HEK293 (cell line): ENCODE data around the gene ZFYVE28.

ENCODE experiments used
- CTCF ChIA-PET: fragments of 350-600 bp; formaldehyde crosslinking; extraction: SDS; loops from one replicate; lab custom pipeline; 2021; ENCODE audit warnings: antibody characterized with exemption; lab: Yijun Ruan, JAX
- POLR2A ChIA-PET: fragments of 300-600 bp; formaldehyde crosslinking; extraction: SDS; loops from one replicate; lab custom pipeline; 2020; ENCODE audit warnings: antibody characterized with exemption, inconsistent platforms; lab: Yijun Ruan, JAX
- H3K27ac ChIP-seq: fragments of 200-500 bp; sonication (Bioruptor generic); 2 replicates; pipeline ENCODE4 v1.5.1; 2014; ENCODE audit warnings: low read depth, low read length, control low read depth, inconsistent platforms; ENCODE audit errors: extremely low read depth
- H3K36me3 ChIP-seq, 2 experiments: fragments of 200-500 bp in 1 of 2; sonication (Bioruptor generic) in 1 of 2; 1 replicate in 1 of 2; 2 replicates in 1 of 2; pipeline ENCODE4 v1.5.1; 2014 to 2017; ENCODE audit warnings: inconsistent platforms in 2 of 2, low read length in 2 of 2; ENCODE audit not compliant: control insufficient read depth in 2 of 2, insufficient read depth in 1 of 2
- H3K4me1 ChIP-seq: fragments of 200-500 bp; sonication (Bioruptor generic); 2 replicates; pipeline ENCODE4 v1.5.1; 2014; ENCODE audit warnings: mild to moderate bottlenecking, low read length, inconsistent platforms; ENCODE audit not compliant: control insufficient read depth, insufficient read depth
- H3K4me3 ChIP-seq: 2 replicates; pipeline ENCODE4 v1.5.1; 2011; ENCODE audit warnings: low read depth, mild to moderate bottlenecking, control low read depth, low read length, moderate library complexity
- H3K9me3 ChIP-seq: fragments of 200-500 bp; sonication (Bioruptor generic); 2 replicates; pipeline ENCODE4 v1.5.1; 2014; ENCODE audit warnings: low read depth, low read length, inconsistent platforms; ENCODE audit not compliant: control insufficient read depth, insufficient read depth
- BCL11A ChIP-seq: fragments of 450-650 bp; formaldehyde crosslinking; IDR thresholded peaks from 2 replicates; pipeline ENCODE4 v1.5.1; 2016; ENCODE audit warnings: low read depth, missing biosample characterization, missing genetic modification characterization
- GLIS1 ChIP-seq: fragments of 450-650 bp; formaldehyde crosslinking; IDR thresholded peaks from 2 replicates; pipeline ENCODE4 v1.5.1; 2016; ENCODE audit warnings: missing biosample characterization, missing genetic modification characterization
- GLIS2 ChIP-seq: fragments of 450-650 bp; formaldehyde crosslinking; IDR thresholded peaks from 2 replicates; pipeline ENCODE4 v1.5.1; 2016; ENCODE audit warnings: missing biosample characterization, missing genetic modification characterization
- KLF9 ChIP-seq: fragments of 450-650 bp; formaldehyde crosslinking; IDR thresholded peaks from 2 replicates; pipeline ENCODE4 v1.5.1; 2016; ENCODE audit warnings: missing biosample characterization, missing genetic modification characterization, low read depth
- TRIM28 ChIP-seq: IDR thresholded peaks from 2 replicates; pipeline ENCODE4 v1.6.1; 2011; ENCODE audit warnings: low read length, control low read depth, borderline replicate concordance
- ZNF155 ChIP-seq: fragments of 450-650 bp; formaldehyde crosslinking; IDR thresholded peaks from 2 replicates; pipeline ENCODE4 v1.5.1; 2016; ENCODE audit warnings: missing biosample characterization, missing genetic modification characterization
- ZNF157 ChIP-seq: fragments of 450-650 bp; formaldehyde crosslinking; IDR thresholded peaks from 2 replicates; pipeline ENCODE4 v1.5.1; 2016; ENCODE audit warnings: missing biosample characterization, missing genetic modification characterization
- ZNF175 ChIP-seq: fragments of 450-650 bp; formaldehyde crosslinking; IDR thresholded peaks from 2 replicates; pipeline ENCODE4 v1.5.1; 2016; ENCODE audit warnings: missing biosample characterization, missing genetic modification characterization
- ZNF202 ChIP-seq: fragments of 450-650 bp; formaldehyde crosslinking; IDR thresholded peaks from 2 replicates; pipeline ENCODE4 v1.5.1; 2016; ENCODE audit warnings: missing biosample characterization, missing genetic modification characterization, borderline replicate concordance
- ZNF335 ChIP-seq: fragments of 450-650 bp; formaldehyde crosslinking; conservative IDR thresholded peaks from 2 replicates; pipeline ENCODE4 v1.5.1; 2016; ENCODE audit warnings: missing biosample characterization, missing genetic modification characterization
- ZNF391 ChIP-seq: fragments of 450-650 bp; formaldehyde crosslinking; IDR thresholded peaks from 2 replicates; pipeline ENCODE4 v1.5.1; 2016; ENCODE audit warnings: low read depth, missing biosample characterization, missing genetic modification characterization, borderline replicate concordance
- ZNF394 ChIP-seq: fragments of 450-650 bp; formaldehyde crosslinking; IDR thresholded peaks from 2 replicates; pipeline ENCODE4 v1.5.1; 2016; ENCODE audit warnings: missing biosample characterization, missing genetic modification characterization, mild to moderate bottlenecking, moderate library complexity, borderline replicate concordance
- ZNF501 ChIP-seq: fragments of 450-650 bp; formaldehyde crosslinking; IDR thresholded peaks from 2 replicates; pipeline ENCODE4 v1.5.1; 2016; ENCODE audit warnings: missing biosample characterization, missing genetic modification characterization
- ZNF514 ChIP-seq: fragments of 450-650 bp; formaldehyde crosslinking; IDR thresholded peaks from 2 replicates; pipeline ENCODE4 v1.5.1; 2016; ENCODE audit warnings: missing biosample characterization, missing genetic modification characterization
- ZNF544 ChIP-seq: fragments of 450-650 bp; formaldehyde crosslinking; IDR thresholded peaks from 2 replicates; pipeline ENCODE4 v1.5.0; 2017; ENCODE audit warnings: missing biosample characterization, missing genetic modification characterization
- ZNF549 ChIP-seq: fragments of 450-650 bp; IDR thresholded peaks from 2 replicates; pipeline ENCODE4 v1.5.1; 2018; ENCODE audit warnings: missing biosample characterization, missing genetic modification characterization, mild to moderate bottlenecking, inconsistent platforms, moderate library complexity
- ZNF555 ChIP-seq: fragments of 450-650 bp; formaldehyde crosslinking; conservative IDR thresholded peaks from 2 replicates; pipeline ENCODE4 v1.5.1; 2017; ENCODE audit warnings: missing biosample characterization, mild to moderate bottlenecking, missing genetic modification characterization, inconsistent platforms
- ZNF707 ChIP-seq: fragments of 450-650 bp; formaldehyde crosslinking; IDR thresholded peaks from 2 replicates; pipeline ENCODE4 v1.5.1; 2016; ENCODE audit warnings: missing biosample characterization, missing genetic modification characterization
- TF ChIP-seq, protein P1 (sequence below): fragments of 450-650 bp; IDR thresholded peaks from 2 replicates; pipeline ENCODE4 v1.5.1; 2018; ENCODE audit warnings: missing biosample characterization, mild to moderate bottlenecking, missing genetic modification characterization
- TF ChIP-seq, protein P2 (sequence below): fragments of 450-650 bp; formaldehyde crosslinking; IDR thresholded peaks from 2 replicates; pipeline ENCODE4 v1.5.1; 2016; ENCODE audit warnings: missing biosample characterization, missing genetic modification characterization
- TF ChIP-seq, protein P3 (sequence below): fragments of 450-650 bp; formaldehyde crosslinking; IDR thresholded peaks from 2 replicates; pipeline ENCODE4 v1.5.1; 2016; ENCODE audit warnings: missing biosample characterization, missing genetic modification characterization
- TF ChIP-seq, protein P4 (sequence below): fragments of 450-650 bp; formaldehyde crosslinking; IDR thresholded peaks from 2 replicates; pipeline ENCODE4 v1.5.0; 2017; ENCODE audit warnings: missing biosample characterization, missing genetic modification characterization, borderline replicate concordance

The ZFYVE28 gene

DNA sequence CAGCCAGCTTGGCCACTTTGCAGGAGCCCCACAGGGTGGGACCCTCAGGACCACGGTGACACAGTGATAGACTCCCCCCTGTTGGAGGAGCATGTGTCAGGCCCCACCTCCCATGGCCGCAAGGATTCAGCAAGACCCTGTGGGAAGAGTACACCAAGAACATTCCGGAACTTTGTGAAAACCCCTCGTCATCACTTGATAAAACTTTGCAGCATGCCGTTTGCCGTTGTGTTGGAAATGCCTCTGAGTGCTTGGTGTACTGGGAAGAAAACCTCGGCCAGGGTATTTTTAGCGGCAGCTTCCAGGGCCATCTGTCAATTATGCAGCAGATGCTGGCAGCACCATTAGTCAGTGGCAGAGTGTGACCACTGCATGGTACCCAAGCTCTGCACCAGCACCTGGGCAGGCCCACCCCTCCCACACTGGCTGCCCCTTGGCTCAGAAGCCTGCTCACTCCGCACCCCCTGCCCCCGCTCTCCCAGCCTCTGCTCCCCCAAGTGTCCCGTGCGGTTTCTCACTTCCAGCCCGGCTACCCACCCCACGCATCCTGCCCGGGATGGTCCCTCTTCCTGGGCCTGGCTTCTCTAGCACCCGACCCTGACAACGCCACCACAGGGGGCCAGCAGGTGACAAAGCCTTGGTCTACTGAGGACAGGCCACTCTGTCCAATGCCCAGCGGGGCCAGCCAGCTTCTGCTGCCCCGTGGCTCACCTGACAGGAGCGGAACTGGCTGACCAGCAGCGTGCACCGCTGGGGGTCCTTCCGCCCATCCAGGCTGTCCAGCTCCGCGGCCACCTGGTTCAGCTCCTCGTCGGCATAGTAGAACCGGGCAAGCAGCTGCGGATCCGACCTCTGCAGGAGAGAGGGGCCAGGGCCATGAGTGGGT is 65.0 kb downstream of the ZFYVE28 start:
- H3K4me1 ChIP-seq, result no peaks in the 10 kb centered on the region
- CTCF ChIA-PET, result interaction anchor here (0.6 kb wide), 2 partner anchors 115 to 751 kb away, joined by 3 to 7 read pairs; no protein-coding TSS in a partner anchor
- POLR2A ChIA-PET, result interaction anchor here (0.7 kb wide), 1 partner anchor 91 kb away, joined by 3 read pairs; no protein-coding TSS in a partner anchor
- no peak overlapping the region for H3K4me3 ChIP-seq
- TF ChIP-seq ZNF549 (tag by site-specific recombination) (no peak), GLIS2 (tag by site-specific recombination) (peak; percentile 20; the same call in 1 of the 2 replicates), ZNF707 (no peak), ZNF394 (tag by site-specific recombination) (no peak), ZNF391 (tag by site-specific recombination) (no peak)
- TF ChIP-seq, protein P1, sequence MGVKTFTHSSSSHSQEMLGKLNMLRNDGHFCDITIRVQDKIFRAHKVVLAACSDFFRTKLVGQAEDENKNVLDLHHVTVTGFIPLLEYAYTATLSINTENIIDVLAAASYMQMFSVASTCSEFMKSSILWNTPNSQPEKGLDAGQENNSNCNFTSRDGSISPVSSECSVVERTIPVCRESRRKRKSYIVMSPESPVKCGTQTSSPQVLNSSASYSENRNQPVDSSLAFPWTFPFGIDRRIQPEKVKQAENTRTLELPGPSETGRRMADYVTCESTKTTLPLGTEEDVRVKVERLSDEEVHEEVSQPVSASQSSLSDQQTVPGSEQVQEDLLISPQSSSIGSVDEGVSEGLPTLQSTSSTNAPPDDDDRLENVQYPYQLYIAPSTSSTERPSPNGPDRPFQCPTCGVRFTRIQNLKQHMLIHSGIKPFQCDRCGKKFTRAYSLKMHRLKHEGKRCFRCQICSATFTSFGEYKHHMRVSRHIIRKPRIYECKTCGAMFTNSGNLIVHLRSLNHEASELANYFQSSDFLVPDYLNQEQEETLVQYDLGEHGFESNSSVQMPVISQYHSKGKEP (tag by site-specific recombination), result no peak
- TF ChIP-seq, protein P2, sequence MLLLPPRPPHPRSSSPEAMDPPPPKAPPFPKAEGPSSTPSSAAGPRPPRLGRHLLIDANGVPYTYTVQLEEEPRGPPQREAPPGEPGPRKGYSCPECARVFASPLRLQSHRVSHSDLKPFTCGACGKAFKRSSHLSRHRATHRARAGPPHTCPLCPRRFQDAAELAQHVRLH, result no peak
- TF ChIP-seq, protein P3, sequence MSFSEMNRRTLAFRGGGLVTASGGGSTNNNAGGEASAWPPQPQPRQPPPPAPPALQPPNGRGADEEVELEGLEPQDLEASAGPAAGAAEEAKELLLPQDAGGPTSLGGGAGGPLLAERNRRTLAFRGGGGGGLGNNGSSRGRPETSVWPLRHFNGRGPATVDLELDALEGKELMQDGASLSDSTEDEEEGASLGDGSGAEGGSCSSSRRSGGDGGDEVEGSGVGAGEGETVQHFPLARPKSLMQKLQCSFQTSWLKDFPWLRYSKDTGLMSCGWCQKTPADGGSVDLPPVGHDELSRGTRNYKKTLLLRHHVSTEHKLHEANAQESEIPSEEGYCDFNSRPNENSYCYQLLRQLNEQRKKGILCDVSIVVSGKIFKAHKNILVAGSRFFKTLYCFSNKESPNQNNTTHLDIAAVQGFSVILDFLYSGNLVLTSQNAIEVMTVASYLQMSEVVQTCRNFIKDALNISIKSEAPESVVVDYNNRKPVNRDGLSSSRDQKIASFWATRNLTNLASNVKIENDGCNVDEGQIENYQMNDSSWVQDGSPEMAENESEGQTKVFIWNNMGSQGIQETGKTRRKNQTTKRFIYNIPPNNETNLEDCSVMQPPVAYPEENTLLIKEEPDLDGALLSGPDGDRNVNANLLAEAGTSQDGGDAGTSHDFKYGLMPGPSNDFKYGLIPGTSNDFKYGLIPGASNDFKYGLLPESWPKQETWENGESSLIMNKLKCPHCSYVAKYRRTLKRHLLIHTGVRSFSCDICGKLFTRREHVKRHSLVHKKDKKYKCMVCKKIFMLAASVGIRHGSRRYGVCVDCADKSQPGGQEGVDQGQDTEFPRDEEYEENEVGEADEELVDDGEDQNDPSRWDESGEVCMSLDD (tag by site-specific recombination), result no peak
- H3K36me3 ChIP-seq, result no peaks in the 10 kb centered on the region
- no peak overlapping the region for H3K27ac ChIP-seq
- no peaks in the 10 kb centered on the region for H3K9me3 ChIP-seq

DNA sequence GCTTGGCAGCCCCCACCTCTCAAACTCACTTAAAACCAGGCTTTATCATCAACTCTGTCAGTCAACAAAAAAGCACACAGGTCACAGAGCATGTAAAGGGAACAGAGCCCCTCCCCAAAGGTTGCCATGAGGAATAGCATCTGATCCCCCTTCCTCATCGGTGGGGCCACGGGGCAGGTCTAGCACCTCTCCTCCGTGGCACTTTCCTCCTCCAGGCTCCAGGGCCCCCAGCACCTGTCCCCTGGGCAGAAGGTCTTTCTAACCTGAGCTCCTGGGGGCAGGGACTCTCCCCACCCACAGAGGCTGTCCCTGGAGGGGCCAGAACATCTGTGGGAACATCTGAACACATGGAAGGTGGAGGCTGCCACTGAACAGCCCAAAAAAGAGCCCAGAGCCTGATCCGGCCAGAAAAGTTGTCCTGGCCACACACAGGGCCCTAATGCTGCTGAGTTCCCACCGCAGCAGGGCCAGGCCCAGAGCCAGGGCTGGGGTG is 65.7 kb downstream of the ZFYVE28 start:
- H3K9me3 ChIP-seq, result no peaks in the 10 kb centered on the region
- H3K4me3 ChIP-seq, result no peak overlapping the region
- ChIA-PET POLR2A (no interaction called here), CTCF (no interaction called here)
- H3K36me3 ChIP-seq, result no peaks in the 10 kb centered on the region
- H3K27ac ChIP-seq, result no peak overlapping the region
- H3K4me1 ChIP-seq, result no peaks in the 10 kb centered on the region
- peak; percentile 73 for TF ChIP-seq GLIS1 (tag by site-specific recombination)
- no peak for TF ChIP-seq ZNF202 (tag by site-specific recombination)
- TF ChIP-seq, all 188 proteins: peak for 1

DNA sequence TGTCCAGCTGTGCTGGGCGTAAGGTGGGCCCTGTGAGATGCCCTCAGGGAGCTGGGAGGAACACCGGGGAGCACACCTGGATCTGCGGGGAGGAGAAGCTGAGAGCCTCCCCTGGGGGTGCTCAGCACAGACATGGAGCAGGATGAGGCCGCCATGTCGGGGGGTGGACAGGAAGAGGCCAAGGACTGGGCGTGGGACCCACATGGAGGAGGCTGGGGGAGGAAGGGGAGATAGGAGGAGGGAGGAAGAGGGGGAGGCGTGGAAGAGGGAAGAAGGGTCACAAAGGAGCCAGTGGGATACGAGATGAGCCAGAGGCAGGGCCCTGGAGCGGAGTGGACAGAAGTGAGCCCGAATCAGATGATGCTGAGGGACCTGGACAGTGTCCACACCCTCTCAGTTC is 66.3 kb downstream of the ZFYVE28 start:
- no peak overlapping the region for H3K27ac ChIP-seq
- no peaks in the 10 kb centered on the region for H3K36me3 ChIP-seq
- H3K9me3 ChIP-seq, result no peaks in the 10 kb centered on the region
- ChIA-PET CTCF (no interaction called here), POLR2A (no interaction called here)
- H3K4me1 ChIP-seq, result no peaks in the 10 kb centered on the region
- no peak overlapping the region for H3K4me3 ChIP-seq
- no peak for TF ChIP-seq TRIM28
- no peak for TF ChIP-seq ZNF157 (tag by site-specific recombination)
- TF ChIP-seq ZNF544 (tag by site-specific recombination), result no peak
- TF ChIP-seq ZNF175 (tag by site-specific recombination), result no peak
- TF ChIP-seq ZNF514, result no peak
- TF ChIP-seq GLIS2 (tag by site-specific recombination), result no peak
- no peak for TF ChIP-seq ZNF501 (tag by site-specific recombination)
- no peak for TF ChIP-seq BCL11A (tag by site-specific recombination)
- TF ChIP-seq ZNF335 (tag by site-specific recombination), result no peak
- TF ChIP-seq ZNF155 (tag by site-specific recombination), result no peak
- no peak for TF ChIP-seq ZNF555
- TF ChIP-seq, protein P4, sequence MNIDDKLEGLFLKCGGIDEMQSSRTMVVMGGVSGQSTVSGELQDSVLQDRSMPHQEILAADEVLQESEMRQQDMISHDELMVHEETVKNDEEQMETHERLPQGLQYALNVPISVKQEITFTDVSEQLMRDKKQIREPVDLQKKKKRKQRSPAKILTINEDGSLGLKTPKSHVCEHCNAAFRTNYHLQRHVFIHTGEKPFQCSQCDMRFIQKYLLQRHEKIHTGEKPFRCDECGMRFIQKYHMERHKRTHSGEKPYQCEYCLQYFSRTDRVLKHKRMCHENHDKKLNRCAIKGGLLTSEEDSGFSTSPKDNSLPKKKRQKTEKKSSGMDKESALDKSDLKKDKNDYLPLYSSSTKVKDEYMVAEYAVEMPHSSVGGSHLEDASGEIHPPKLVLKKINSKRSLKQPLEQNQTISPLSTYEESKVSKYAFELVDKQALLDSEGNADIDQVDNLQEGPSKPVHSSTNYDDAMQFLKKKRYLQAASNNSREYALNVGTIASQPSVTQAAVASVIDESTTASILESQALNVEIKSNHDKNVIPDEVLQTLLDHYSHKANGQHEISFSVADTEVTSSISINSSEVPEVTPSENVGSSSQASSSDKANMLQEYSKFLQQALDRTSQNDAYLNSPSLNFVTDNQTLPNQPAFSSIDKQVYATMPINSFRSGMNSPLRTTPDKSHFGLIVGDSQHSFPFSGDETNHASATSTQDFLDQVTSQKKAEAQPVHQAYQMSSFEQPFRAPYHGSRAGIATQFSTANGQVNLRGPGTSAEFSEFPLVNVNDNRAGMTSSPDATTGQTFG (tag by site-specific recombination), result no peak
- TF ChIP-seq KLF9 (tag by site-specific recombination), result no peak
